LoVo (cell line): ENCODE data around the gene CUX1.
"Not testable (repeated sequence)": the region's sequence is repeated elsewhere in the genome, so short reads cannot be mapped to it uniquely, and the experiment has no call there.

Experiments used
- DNase-seq: peaks from one replicate; pipeline ENCODE4 v3.0.0-alpha.2; 2016; ENCODE audit warnings: low spot score

The CUX1 gene

GRCh38 chr7:102099474-102099873 lies 282.0 kb downstream of the CUX1 start:
- no peak for DNase-seq

- DNase-seq: peak; percentile 58
These were observed 283.7 kb downstream of the CUX1 start for GRCh38 chr7:102101111-102101551.

- no peak for DNase-seq
These were observed 284.5 kb downstream of the CUX1 start for GRCh38 chr7:102101926-102102325.

GRCh38 chr7:102103027-102103372 lies 285.6 kb downstream of the CUX1 start:
- no peak for DNase-seq

- DNase-seq: no peak
These were observed 286.8 kb downstream of the CUX1 start for GRCh38 chr7:102104245-102104644.

GRCh38 chr7:102106625-102107024 lies 289.2 kb downstream of the CUX1 start:
- no peak for DNase-seq

GRCh38 chr7:102107474-102108104 lies 290.2 kb downstream of the CUX1 start:
- no peak for DNase-seq

- no peak for DNase-seq
These were observed 293.9 kb downstream of the CUX1 start for GRCh38 chr7:102111061-102112041.

- no peak for DNase-seq
These were observed 297.8 kb downstream of the CUX1 start for GRCh38 chr7:102115181-102115580.

GRCh38 chr7:102115931-102116330 lies 298.5 kb downstream of the CUX1 start:
- DNase-seq: no peak

GRCh38 chr7:102117743-102118142 lies 300.3 kb downstream of the CUX1 start:
- no peak for DNase-seq

GRCh38 chr7:102119213-102119651 lies 301.8 kb downstream of the CUX1 start:
- no peak for DNase-seq

- DNase-seq: no peak
These were observed 302.5 kb downstream of the CUX1 start for GRCh38 chr7:102119925-102120324.

- DNase-seq: no peak
These were observed 303.3 kb downstream of the CUX1 start for GRCh38 chr7:102120666-102121195.

- no peak for DNase-seq
These were observed 304.6 kb downstream of the CUX1 start for GRCh38 chr7:102122026-102122425.

- DNase-seq: peak; percentile 40
These were observed 307.7 kb downstream of the CUX1 start for GRCh38 chr7:102125127-102125596.

- DNase-seq: peak; percentile 34
These were observed 310.9 kb downstream of the CUX1 start for GRCh38 chr7:102128303-102128702.

- no peak for DNase-seq
These were observed 312.4 kb downstream of the CUX1 start for GRCh38 chr7:102129636-102130370.

GRCh38 chr7:102132209-102132752 lies 314.9 kb downstream of the CUX1 start:
- DNase-seq: no peak

- DNase-seq: no peak
These were observed 321.2 kb downstream of the CUX1 start for GRCh38 chr7:102138676-102139075.

- DNase-seq: no peak
These were observed 323.5 kb downstream of the CUX1 start for GRCh38 chr7:102140952-102141370.

- DNase-seq: not testable (repeated sequence)
These were observed 325.0 kb downstream of the CUX1 start for GRCh38 chr7:102142433-102142832.
